T-helper 1 cell (primary cell): ENCODE measurements around the gene RAB11FIP4.

ENCODE experiments used
- DNase-seq, 5 donors: peaks; one replicate each; pipeline ENCODE4 v3.0.0-alpha.2; 2012 to 2020

Gene RAB11FIP4

DNA sequence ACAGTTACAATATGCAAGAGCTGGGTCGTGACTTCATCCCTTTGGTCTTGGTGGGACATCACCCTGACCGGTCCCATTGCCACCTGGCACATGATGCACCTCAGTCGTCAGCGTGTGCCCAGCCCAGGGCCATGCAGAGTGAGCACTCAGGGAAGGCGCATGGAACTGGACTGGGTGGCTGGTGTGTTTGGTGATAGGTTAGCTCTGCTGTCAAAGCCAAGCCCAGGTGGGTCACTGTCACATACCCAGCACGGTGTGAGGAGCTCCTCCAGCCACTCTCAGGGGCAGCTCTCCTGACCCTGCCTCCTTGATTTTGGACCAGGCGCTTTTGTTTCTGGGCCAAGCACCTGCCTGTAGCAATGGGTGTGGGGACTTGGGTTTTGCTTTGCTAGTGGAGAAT is 180.9 kb downstream of the RAB11FIP4 start:
- no peak for DNase-seq

DNA sequence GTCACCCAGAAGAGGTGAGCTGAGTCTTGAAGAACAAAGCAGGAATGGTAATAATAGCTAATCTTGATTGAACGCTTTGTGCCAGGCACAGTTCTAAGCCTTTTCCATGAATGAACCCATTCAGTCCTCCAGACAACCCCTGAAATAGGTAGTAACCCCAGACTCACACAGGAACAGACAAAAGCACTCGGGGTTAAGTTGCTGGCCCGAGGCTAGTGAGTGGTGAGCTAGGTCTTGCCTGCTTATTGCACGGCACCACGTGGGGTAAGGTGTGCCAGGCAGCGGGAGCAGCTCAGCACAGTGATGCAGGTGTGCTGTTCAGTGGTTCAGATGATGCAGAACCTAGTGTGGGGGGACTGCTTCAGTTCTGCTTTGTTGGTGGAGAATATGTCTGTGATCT is 181.6 kb downstream of the RAB11FIP4 start:
- no peak for DNase-seq

DNA sequence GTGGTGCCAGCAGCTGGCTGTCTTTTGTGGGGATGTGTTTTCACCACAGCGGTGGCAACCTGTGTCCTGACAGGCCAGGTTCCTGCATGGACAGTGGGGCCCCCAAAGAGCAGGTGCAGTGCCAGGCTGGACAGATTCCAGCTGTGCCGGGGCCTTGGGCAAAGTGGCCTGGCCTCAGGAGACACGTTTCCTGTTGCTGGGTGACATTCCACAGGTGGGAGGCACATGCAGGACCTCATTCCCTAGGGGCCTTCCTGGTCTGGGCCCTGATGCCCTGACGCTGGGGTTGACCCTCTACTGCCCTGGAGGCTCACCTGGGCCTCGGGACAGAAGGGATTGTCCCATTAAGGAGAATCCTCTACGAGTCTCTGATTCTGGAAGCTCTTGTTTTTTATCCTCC is 182.4 kb downstream of the RAB11FIP4 start:
- no peak for DNase-seq

DNA sequence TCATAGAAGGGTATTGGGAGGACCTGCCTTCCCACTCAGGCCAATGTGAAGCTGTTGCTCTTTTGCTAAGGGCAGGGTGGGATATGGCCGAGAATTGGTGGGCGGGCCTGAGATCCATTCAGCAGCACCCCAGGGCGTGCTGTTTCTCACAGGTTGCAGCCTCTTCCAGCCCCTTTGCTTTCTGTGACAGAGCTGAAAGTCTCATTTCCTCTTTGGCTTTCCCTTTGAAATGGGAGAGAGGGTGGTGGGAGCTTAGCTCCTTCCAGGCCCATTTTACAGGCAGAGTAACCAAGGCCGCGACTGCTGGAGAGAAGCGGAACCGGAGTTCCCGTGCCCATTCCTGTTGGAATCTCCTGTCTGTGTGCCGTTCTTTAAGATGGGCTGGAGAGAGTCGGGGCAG is 183.0 kb downstream of the RAB11FIP4 start:
- no peak for DNase-seq

DNA sequence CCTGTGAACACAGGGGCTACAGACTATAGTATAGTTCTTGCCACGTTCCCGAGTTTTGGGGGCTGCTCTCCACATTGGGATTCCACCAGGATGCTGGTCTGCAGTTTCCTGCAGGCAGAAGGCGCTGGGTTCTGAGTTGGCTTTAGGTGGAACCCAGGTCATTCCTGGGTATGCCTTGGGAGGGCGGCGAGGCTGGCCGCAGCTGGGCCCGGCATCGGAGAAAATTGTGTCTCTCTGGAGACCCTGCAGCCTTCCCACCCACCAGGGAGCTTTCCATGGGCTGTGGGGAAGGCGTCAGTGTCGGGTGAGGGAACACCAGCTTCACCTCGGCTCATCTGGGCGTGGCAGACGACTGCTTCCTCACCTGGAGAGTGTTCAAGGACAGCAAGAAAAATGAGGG is 183.6 kb downstream of the RAB11FIP4 start:
- DNase-seq = no peak

DNA sequence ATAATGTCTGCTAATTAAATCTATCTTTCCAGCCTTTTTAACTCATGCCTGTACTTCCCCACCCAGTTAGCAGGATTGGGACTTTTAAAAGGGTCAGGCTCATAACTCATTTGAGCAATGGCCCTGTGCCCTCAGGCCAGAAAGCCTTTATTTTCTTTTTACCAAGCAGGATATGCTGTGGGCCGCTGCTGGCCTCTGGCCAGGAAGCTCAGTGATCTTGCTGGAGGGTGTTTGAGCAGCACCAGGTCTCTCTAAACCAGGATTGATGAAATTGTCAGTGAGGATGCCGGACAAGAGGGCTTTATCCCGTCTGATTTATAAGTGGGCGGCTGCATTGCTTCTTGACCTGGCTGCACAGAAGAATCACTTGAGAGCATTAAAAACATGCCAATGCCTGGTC is 187.8 kb downstream of the RAB11FIP4 start:
- DNase-seq = no peak

DNA sequence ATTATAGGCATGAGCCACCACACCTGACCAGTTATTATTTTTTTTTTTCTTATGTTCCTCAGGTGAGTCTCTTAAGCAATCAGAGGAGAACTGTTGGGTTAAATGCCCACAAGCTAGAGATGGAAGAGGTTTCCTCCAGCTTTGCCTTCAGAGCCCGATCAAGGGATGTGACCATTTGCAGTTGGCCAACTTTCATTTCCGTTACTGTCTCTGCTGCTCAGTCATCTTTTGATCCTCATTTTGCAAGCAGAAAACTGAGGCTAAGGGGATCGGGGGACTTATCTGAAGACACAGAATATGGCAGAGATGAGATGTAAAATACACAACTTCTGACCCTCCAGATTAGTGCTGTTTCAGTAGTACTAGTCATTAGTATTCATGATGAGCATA is 188.8 kb downstream of the RAB11FIP4 start:
- DNase-seq = no peak

DNA sequence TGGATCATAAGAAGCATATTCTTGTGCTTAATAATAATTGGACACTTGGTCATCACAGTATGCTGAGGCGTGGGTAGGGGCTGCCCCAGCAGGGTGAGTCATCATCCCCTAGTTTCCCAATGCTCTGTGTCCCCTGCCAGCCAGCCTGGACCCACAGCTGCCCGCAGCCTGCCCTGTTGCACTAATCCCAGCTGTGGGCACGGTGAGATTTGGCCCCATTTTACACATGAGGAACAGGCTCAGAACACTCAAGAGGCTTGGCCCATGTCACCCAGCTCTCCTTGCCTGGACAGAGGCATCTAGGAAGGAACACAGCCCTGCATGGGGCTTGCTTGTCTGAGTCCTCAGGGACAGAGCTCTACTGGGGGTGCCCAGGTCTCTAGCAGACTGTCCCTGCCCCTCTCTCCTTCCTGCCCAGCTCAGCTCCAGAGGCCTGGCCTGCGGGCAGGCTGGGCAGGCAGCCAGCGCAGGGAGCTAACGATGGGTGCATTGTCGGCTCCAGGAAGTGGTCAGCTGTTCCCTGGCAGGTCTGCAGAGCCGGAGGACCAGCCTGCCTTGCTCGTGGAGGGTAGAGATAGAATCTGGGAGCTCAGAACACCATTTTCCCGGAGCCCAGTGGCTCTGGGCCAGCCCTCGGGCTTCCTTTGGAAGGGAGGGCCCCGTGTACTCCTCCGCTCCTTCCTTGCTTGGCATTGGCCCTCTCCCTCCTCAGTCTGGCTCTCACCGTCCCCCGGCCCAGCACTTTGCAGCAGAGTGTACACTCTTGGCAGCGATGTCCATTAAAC is 189.4 kb downstream of the RAB11FIP4 start:
- no peak for DNase-seq

DNA sequence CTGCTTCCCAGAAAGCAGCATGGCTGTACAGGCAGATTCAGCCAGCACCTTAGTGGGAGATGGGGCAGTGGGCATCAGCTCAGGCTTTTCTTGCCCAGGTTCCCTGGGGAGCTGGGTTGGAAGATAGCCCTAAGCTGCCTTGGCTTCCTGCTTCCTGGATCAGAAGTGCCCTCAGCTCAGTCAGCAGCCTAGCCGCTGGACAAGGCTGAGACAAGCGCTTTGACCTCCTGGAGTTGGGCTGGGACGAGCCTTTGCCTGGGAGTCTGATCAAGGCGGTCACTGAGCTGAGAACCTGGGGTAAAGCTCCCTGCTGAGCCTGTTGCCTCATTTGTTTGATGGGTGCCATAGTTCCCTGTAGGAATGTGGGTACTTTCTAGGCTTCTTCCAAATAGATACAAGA is 190.0 kb downstream of the RAB11FIP4 start:
- no peak for DNase-seq

DNA sequence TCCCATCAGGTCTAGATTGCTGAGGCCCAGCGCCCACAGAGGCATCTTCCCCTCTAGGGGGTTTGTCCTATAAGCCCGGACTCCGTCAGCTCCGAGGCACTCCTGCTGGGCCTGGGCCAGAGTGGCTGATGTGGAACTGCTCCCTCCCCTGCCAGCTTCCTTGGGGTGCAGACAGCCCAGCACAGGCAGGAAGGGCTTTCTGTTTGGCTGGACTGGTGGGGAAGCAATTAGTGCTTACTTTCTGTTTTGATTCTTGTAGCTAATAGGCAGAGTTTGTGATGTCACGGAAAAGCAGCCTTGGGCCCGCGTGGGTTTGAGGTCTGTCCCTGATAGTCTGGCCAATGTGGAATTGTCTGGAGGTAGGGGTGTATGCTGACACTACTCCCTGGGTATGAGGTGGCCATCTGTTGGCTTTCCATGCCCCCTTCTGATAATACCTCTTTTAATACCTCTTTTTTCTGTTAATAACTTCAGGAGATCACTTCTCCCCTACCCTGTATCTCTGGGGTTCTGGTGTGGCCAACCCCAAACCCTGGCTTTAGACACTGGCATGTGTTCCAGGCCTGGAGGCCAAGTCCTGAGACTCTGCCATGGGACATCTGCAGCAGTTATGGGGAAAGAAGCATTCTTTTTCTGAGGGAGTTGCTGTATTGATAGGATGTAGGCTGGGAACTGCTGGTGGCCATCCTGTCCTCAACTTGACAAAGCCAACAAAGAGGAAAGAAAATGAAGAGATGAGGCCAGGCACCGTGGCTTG is 190.9 kb downstream of the RAB11FIP4 start:
- no peak for DNase-seq

DNA sequence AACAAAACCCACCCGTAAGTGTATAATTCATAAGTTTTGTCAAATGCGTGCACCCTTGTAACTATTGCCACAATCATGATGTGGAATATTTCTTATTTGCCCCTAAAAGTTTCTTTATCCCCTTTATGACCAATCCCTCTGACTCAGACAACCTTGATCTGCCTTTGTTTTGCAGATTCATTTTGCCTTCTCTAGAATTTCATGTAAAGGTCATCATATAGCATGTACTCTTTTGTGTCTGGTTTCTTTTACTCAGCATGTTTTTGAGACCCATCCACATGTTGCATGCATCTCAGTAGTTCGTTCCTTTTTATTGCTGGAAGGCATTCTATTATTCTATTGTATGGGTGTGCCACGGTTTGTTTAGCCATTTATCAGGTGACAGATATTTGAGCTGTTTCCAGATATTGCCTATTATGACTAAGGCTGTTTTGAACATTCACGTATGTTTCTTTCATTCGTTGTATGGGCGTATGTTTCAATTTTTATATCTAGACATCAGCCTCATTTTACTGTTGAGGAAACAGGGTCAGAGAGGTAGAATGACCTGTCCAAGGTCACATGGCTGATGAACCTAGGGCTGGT is 192.4 kb downstream of the RAB11FIP4 start:
- no peak for DNase-seq

DNA sequence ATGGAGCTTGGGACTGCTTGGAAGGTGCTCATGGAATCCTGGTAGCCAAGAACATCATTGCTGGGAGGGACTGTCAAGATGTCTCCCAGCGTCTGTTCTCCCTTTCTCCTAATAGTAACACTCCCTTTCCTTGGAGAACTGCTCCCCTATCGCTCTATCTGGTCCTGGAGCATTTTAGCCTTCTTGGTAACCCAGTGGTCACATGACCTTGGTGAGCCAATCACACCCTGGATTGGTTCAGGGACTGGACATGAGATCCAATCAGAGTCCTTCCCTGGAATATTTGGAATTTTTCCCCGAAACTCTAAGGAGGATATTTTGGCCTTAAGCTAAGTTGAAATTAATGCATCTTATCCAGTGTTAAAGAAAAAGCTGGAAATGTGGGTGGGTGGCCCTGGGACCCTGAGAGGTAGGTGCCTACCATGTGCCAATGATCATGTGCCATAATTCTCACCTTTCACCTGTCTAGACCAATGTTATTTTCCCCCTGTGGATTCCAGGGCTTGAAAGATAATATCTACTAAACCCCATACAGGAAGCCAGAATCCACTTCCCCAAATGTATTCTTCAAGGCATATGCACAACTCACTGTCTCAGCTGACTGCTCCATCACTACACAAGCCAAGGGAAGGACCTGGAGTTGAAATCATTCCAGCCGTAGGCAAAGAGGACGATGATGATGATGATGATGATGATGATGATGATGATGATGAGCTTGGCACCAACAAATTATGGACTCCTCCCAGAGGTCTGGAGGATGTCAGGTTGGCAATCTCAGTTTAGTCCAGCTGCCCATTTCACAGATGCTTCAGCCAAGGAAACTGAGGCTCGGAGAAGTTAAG is 193.2 kb downstream of the RAB11FIP4 start:
- DNase-seq = no peak

DNA sequence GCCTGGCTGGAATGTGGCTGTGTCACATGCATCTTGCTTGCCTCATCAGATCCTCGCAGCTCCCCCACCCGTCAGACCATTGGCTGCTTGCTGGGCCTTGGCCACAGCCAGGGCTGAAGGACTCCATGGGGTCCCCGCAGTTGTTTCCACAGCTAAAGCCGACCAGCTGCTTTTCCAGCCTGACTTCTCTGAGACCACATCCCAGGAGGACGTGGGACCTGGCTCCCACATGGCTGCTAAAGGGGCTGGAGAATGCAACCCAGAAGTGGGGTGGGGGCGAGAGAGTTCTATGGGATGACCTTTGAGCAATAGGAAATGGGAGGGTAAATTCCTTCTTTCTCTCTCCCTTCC is 193.8 kb downstream of the RAB11FIP4 start:
- no peak for DNase-seq

DNA sequence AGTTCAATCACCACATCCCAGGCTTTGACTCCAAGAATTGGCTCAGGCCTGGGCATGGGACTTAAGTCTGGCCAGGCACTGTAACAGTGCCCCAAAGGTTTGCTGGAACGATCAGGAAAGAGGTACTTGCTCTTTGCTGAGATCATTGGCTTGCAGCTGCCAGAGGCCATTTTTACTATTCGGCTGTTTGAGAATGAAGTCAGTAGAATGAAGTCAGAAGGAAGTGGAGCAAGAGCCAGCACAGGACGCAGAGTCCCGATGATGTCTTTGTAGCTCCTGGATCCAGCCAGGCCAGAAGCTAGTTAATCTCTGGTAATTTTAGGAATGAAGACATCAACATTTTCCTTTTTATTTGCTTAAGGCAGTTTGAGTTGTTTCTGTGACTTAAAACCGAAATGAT is 195.5 kb downstream of the RAB11FIP4 start:
- DNase-seq = no peak

DNA sequence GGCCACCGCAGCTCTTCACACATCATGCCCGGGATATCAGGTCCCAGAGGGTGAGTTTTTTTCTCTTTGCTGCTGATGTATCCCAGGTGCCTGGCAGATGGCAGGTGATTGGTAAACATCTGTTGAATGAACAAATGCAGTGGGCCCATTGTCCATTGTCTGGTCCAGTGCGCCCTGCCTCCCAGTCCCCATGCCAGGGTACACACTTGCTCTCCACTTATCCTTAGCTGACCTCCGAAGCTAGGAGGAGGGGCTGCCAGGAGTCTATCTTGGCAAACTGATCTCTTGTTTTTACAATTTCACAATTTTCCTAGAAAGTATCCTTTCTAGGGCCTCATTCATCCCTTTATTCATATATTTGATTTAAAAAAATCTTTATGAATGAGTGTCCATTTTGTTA is 196.0 kb downstream of the RAB11FIP4 start:
- DNase-seq = no peak
